Right ventricle myocardium inferior (tissue), 1 donor: Measurements from ENCODE around the gene MRRF. TPM values are rescaled to one million over a fixed set of nuclear protein-coding genes. Genes with fewer than 3 reads are reported as not detected.

Experiments used
- ATAC-seq: fragments of 200-7000 bp; cut with Tn5 transposase; one replicate; pipeline ENCODE4 v1.9.1; 2020; ENCODE audit warnings: mild to moderate bottlenecking, moderate library complexity
- DNase-seq: peaks from one replicate; pipeline ENCODE4 v3.0.0; 2021; ENCODE audit errors: missing footprints
- intact Hi-C: fragments of 100-400 bp; cut with DNase I; formaldehyde crosslinking; loops from one replicate; pipeline ENCODE4 v1.11.0; 2022
- total RNA-seq: library from RNA; stranded (reverse); fragmentation: NEBNext Ultra II Directional; extraction: Animal tissue kit (Norgen Biotek cat#: 25700); gene quantifications from one replicate; pipeline ENCODE4 v1.2.1, GENCODE V29; 2021
- donor health status: DM: no; HTN: yes; CAD: no; lungs with severe emphysema.

The MRRF gene
- total RNA-seq, 1 donor from 2014 or later: 39.1 TPM

DNA sequence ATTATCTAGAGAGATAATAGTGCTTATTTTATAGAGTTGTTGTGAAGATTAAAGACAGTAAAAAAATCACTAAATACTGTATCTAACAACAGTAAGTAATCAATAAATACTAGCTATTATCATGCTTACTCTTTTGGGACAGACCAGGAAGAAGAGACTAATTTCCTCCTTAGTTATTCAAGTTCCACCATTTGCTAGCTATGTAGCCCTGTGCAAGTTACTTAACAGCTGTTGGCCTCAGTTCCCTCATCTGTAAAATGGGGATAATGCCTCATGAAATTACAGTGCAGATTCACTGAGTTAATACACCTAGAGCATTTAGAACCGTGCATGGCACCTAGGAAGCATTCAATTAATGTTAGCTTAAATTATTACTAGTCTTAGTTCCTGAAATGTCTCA lies 2.6 kb upstream of the MRRF start:
- intact Hi-C loops: loop anchor here (5.0 to 10.0 kb wide), 2 partner anchors 105 to 563 kb away; partner anchors contain the start of genes MORN5, NDUFA8 and PDCL

DNA sequence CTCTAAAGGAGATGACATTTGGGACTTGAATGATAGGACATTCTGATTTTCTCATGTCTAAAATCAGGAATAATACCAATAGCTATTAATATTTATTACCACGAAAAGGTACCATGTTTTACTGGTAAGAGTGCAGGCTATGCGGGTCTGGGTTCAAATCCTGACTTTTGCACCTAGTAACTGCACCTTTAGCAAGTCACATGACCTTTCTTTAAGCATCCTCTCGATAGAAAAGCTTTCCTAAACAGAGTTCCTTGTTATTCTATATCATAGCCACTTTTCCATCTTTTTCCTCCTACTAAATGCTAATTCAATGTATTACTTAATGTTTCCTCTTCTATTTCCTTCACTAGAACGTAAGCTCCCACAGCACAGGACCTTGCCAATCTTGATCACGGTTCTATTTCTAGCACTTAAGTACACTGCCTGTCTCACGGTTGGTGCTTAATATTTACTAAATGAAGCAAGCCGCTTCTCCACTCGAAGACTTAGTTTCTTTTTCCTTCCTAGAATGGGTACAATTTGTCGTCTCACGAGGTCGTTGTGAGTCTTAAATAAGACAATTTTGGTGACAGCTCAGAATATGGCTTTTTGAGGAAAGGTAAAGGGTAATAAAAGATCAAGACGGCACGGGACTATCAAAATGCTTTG lies 858 bp upstream of the MRRF start:
- ATAC-seq (no peak), DNase-seq (no peak)
- intact Hi-C loops: loop anchor here (2.0 to 10.0 kb wide), 3 partner anchors 85 to 561 kb away; partner anchors contain the start of genes MORN5, NDUFA8 and PDCL

More for the DNA sequence above, 2.6 kb upstream of the MRRF start:
- DNase-seq (no peak), ATAC-seq (no peak)

DNA sequence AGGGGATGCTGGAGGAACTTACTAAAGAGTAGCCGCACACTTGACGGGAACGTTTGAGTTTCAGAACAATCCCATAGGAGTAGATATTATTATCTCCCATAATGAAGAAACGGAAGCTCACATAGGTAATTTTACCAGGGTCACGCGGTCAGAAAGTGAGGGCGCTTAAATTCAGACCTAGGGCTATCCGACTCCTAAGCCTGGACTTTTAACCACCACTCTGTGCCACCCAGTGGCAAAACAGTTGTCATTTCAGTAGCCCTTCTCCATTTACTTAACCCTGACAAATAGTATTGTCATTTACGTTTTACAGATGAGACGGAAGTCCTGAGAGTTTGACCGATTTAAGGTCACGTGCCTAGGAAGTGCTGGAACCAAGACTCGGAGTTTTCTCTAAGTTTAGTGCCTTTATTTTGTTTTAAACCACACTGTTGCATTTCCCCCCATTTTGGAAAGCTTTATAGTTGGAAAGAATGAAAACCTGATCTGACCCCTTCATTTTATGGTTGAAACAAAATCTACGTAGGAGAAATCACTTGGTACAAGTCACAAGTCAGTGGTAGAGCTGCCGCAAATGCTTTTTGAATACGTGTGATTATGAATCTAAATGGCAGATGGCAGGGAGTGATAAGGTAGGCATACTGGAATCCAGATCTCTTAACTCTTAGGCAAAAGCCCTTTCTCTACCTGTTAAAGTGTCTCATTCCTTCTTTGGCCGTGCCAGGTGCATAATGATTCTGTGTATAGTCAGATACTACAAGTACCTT lies 650 bp downstream of the MRRF start:
- ATAC-seq (peak; percentile 2), DNase-seq (no peak)
- intact Hi-C loops: loop anchor here (2.0 to 10.0 kb wide), 2 partner anchors 83 to 559 kb away; partner anchors contain the start of gene PDCL

DNA sequence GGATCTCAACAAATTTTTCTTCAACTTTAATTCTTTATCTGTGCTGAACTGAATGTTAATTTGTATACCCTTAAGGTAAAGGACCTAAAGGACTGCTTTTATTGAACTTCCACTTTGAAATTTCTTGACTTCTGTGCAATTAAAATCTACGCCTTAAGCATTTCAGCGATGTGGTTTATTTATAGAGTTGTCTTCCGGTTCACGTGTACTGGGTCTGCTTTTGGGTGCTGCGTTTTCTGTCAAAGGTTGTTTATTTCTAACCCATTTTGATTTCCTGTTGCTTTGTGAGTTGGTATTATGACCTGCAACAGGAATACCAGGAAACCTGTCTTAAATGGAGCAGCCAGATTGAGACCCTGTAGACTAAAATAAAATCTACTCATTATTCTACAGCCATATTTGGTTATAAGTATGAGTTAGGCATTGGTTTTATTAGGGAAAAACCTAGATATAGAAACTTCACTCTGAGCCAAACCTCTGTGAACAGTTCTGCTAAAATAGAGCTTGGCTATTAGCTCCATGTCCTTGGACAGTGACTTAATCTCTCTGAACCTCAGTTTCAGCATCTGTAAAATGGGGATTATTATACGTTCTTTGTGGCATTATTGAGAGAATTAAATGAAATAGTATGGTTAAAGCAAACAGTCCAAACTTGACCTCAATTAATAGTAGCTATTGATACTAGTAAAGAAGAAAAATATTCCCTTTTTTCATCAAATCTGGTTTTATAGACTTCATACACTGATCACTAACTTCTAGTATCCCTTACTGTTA lies 3.5 kb downstream of the MRRF start:
- DNase-seq (no peak), ATAC-seq (no peak)
- intact Hi-C loops: loop anchor here (10.0 kb wide), 1 partner anchor 557 kb away; the partner anchor contains the start of gene PDCL

DNA sequence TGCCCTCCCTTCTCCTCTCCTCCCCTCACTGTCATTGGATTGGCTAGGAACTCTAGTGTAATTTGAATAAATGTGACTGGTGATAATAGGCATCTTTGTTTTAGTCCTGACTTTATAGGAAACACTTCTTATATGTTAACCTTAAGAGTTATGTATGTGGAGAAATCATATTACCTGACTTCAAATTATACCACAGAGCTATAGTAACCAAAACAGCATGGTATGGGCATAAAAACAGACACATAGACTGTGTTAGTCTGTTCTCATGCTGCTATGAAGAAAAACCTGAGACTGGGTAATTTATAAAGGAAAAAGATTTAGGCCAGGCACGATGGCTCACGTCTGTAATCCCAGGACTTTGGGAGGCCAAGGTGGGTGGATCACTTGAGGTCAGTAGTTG lies 9.4 kb downstream of the MRRF start:
- DNase-seq (no peak), ATAC-seq (no peak)
- intact Hi-C loops: no loop called here

DNA sequence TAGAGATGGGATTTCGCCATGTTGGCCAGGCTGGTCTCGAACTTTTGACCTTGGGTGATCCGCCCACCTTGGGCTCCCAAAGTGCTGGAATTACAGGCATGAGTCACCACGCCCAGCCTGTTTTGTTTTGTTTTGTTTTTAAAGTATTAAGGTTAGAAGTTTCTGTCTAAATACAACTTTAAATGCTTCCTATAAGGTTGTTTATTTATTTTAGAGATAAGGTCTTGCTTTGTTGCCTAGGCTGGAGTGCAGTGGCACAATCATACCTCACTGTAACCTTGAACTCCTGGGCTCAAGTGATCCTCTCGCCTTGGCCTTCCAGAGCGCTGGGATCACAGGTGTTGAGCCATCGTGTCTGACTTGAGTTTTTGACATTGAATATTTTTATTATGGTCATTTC lies 11.4 kb downstream of the MRRF start:
- DNase-seq (no peak), ATAC-seq (no peak)
- intact Hi-C loops: no loop called here

DNA sequence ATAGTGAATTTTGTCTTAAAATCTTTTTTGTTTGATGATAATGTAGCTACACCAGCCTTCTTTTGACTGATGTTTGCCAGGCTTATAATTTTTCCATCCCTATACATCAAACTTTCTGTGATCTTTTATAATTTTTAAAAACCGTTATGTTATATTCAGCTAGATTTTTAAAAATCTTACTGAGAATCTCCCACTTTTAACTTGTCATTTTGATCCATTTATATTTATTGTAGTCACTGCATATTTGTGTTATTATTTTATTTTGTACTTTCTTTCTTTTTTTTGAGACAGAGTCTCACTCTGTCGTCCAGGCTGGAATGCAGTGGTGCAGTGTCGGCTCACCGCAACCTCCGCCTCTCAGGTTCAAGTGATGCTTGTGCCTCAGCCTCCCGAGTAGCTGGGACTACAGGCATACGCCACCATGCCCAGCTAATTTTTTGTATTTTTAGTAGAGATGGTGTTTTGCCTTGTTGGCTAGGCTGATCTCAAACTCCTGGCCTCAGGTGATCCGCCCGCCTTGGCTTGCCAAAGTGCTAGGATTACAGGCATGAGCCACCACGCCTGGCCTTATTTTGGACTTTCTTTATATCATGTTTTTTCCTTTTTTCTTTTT lies 12.7 kb downstream of the MRRF start:
- intact Hi-C loops: no loop called here
- ATAC-seq (no peak), DNase-seq (no peak)

DNA sequence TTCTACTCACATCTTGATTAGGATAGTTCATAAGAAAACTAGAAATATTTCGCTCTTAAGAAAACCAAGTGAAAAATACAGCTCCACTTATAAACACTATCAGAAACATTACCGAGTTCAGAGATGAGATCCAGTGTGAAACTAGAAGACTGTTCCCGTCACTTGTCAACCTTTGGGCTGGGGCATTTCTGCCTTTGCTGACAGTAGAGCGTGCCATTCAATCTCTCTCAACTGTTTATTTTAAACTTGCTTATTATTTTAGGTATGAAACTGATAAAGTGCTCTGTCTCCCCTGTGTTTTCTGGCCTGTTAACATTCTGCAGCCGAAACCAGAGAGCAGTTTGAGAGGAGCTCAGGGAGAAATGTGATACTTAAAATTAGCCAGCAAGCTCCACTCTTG lies 16.7 kb downstream of the MRRF start:
- DNase-seq (no peak), ATAC-seq (no peak)
- intact Hi-C loops: no loop called here

DNA sequence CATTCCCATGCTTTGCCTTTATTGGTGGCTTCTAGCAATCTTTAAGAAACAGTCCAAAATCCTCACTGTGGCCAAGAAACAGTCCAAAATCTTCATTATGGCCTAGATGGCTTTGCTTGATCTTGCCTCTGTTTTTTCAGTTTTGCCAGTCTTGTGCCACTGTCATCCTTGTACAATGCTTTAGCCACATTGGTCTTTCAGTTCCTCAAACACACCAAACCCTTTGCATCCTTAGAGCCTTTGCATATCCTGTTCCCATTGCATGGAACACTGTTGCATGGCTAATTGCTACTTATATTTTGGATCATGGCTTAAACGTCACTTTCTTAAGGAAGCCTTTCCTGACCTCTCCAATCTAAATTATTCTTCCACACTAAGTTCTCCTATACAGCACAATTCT lies 22.1 kb downstream of the MRRF start:
- ATAC-seq: no peak
- intact Hi-C loops: no loop called here
- no peak for DNase-seq

DNA sequence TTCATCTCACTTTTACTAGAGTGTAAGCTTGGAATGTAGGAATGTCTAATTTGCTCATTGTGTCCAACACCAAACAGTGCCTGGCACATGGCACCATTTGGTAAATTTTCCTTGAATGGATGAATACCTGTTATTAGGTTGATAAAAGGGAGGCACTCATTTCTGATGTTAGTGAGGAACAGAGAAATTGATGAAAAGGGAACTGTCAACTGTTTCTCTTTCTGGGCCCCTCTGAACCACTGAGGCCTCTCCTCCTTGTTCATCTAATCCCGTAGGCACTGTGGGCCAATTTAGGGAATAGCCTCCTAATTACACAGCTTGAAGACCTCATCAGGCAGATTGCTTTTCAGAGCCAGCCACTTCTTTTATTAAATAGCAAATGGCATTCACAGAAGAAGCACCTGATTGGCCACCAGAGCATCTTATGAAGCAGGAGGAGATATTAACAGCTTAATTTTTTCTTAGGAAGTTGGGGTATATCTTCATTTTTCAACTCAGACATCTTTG lies 22.6 kb downstream of the MRRF start:
- no peak for DNase-seq
- intact Hi-C loops: no loop called here
- no peak for ATAC-seq

DNA sequence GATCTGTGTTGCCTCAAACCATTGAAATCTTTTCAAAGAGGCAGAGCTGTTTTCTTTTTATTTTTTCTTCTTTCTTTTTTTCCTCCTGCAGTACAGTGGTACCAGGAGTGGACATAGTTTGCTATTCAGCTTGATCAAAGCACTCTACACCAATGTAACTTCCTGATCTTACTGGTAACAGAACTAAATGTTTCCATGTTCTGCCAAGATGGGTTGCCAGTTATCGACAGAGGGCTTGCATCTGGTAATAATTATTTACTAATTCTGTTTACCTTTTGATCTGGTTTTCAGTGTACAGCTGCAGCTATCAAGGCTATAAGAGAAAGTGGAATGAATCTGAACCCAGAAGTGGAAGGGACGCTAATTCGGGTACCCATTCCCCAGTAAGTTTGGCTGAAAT lies 26.8 kb downstream of the MRRF start:
- no peak for ATAC-seq
- intact Hi-C loops: no loop called here
- DNase-seq: no peak

DNA sequence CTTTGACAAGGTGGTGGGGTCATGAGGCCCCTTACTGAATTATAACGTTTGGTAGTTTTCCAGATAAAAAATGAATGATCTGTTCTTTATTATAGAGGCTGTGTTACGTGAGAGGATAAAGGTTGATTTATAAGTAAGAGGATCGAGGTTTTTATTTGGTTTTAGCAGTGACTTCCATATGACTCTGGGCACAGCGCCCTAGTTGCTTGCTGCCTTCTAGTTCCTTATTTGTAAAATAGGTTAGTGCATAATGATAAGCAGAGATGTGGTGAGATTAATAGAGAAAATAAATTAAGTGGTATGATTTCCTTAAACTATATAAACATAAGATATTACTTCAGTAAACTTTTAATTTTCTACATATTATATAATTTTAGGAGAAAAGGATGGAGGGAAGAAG lies 29.8 kb downstream of the MRRF start:
- no peak for ATAC-seq
- intact Hi-C loops: no loop called here
- no peak for DNase-seq

DNA sequence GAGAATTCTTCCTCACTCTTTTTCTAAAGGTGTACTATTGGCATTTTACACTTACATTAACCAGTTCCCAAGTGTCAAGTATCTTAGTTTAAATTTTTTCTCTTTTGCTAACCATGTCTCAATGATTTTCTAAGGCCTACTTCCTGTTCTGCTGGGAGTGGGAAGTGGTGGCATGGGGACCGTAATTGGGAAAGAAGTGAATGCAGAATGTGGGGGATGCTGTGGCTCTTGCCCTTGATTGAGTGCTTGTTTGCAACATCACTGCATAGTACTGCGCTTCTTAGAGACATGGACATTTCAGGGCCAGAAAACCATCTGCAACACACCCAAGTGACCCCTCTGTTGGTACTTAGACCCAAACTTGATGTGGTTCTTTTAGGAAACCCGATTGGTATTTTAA lies 32.8 kb downstream of the MRRF start:
- DNase-seq (no peak), ATAC-seq (no peak)
- intact Hi-C loops: no loop called here

DNA sequence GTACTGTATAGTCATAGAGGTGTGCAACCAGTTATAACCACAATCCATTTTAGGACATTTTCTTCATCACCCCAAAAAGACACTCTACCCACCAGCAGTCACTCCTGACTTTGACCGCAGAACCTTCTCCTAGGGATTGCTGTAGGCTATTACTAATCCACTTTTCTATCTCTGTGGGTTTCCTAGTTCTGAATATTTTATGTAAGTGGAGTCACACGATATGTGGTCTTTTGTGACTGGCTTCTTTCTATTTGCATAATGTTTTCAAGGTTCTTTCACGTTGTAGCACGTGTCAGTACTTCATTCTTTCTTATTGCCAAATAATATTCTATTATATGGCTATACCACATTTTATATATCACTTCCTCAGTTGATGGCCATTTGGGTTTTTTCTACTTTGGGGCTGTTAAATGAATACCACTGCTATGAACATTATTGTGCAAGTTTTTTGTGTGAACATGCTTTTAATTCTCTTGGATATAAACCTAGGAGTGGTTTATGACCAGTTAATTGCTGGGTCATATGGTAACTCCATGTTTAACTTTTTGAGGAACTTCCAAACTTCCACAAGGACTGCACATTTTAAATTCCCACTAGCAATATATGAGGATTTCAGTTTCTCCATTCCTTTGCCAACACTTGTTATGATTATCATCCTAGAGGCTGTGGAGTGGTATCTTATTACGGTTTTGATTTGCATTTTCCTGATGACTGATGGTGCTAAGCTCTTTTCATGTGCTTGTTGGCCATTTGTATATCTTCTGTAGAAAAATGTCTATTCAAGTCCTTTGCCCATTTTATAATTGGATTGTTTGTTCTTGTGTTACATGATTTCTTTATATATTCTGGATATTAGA lies 37.8 kb downstream of the MRRF start:
- DNase-seq (no peak), ATAC-seq (no peak)
- intact Hi-C loops: no loop called here

DNA sequence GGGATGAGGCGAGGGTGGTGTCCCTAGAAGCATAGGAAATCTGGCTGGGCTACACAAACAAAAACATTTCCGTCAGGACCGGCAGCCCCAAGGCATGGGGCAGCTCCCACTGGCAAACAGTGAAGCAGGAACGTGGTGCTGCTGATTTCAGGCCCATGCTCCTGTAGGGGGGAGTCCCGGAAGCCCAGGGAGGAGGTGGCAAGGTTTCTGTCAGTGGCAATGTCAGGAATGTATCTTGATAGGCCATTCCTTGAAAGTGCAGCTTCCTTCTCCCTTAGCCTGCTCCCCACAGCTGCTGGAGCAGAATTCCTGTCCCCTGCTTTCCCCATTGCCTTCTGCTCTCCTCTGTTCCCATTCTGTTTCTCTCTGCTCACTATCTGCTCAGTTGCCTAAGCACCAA lies 42.4 kb downstream of the MRRF start:
- intact Hi-C loops: loop anchor here (5.0 kb wide), 1 partner anchor 55 kb away; no protein-coding TSS in a partner anchor
- ATAC-seq (no peak), DNase-seq (no peak)

DNA sequence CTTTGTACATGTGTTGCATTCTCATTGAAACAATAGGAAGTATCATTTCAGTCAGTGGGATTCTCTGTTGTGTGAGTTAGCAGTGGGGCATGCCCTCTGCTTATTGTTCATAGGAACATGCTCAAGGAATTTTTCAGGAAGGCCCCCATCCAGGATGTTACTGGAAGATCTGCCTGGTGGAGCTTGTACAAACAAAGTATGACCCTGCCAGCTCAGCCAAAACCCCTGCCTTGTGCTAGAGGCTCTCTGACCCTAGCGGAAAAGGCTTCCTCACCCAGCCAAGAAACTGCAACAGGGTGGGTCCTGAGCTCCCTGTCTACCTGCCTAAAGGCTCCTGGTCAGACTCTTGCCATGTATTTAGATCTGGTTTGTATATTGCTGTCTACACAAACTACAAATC lies 43.2 kb downstream of the MRRF start:
- intact Hi-C loops: loop anchor here (2.0 to 5.0 kb wide), 2 partner anchors 39 to 56 kb away; no protein-coding TSS in a partner anchor
- ATAC-seq (peak; percentile 16), DNase-seq (no peak)

DNA sequence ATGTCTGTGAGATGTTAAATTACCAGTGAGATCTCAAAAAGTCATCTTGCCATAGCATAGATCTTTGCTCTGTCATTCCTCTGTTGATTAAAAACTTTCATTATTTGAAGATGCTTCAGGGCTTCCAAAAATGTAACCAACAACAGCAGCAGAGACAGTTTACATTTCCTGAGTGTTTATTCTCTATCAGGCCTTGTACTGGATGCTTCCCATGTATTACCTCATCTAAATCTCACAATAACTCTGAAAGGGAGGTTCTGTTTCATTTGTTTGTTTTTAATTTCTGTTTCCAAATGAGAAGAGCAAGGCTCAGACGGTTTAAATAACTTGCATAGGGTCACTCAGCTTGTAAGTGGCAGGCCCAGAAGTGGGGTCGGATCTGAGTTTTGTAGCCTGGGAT lies 45.2 kb downstream of the MRRF start:
- intact Hi-C loops: loop anchor here (2.0 to 5.0 kb wide), 2 partner anchors 37 to 58 kb away; no protein-coding TSS in a partner anchor
- DNase-seq (no peak), ATAC-seq (no peak)

DNA sequence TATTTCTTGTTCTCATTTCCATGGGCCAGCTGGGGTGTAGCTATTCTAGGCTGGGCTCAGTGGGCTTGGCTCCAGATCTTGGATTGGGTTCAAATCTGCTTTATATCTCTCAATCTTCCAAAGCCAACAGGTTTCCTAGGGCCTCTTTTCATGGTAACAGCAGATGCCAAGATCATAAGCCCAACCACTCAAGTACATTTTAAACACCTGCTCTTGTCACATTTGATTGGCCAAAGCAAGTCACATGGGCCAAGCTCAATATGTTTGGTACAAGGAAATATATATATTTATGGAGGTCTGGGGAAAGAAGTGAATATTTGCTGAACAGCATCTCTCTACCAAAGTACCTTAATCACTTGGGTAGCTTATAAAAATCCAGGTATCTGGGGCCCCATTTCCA lies 49.5 kb downstream of the MRRF start:
- no peak for DNase-seq
- no peak for ATAC-seq
- intact Hi-C loops: no loop called here
